Adrenal gland (tissue), 5 donors: Measurements from ENCODE around the gene PLA2G2A.

Experiments
- POLR2A ChIP-seq, 2 donors: fragments of 450-650 bp; IDR thresholded peaks; one replicate each; pipeline ENCODE4 v1.6.1; 2017; ENCODE audit warnings: antibody characterized with exemption in 2 of 2, mild to moderate bottlenecking in 2 of 2, moderate library complexity in 1 of 2
- TF ChIP-seq, protein P1 (sequence below), 6 experiments: fragments of 450-650 bp in 4 of 6; fragments of 200-600 bp in 2 of 6; sonication (generic) in 1 of 6; IDR thresholded peaks; 1 replicate in 5 of 6; 2 replicates in 1 of 6; pipeline versions ENCODE4 v1.5.1 to v1.8.0; 2016 to 2021; ENCODE audit warnings: antibody characterized with exemption in 6 of 6, mild to moderate bottlenecking in 2 of 6, moderate library complexity in 1 of 6
- donor health status: DM: no; HTN: no; CAD: no.

DNA sequence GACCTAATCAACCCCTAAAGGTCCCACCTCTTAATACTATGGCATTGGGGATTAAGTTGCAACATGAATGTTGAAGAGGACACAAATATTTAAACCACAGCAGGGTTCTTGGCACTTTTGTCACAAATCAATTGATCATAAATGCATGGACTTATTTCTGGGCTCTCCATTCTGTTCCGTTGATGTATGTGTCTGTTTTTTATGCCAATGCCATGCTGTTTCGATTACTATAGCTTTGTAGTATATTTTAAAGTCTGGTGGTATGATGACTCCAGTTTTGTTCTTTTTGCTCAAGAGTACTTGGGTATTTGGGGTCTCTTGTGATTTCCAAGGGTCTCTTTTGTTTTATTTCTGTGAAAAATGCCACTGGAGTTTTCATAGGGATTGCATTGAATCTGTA is 34.7 kb upstream of the PLA2G2A start:
- TF ChIP-seq, protein P1, sequence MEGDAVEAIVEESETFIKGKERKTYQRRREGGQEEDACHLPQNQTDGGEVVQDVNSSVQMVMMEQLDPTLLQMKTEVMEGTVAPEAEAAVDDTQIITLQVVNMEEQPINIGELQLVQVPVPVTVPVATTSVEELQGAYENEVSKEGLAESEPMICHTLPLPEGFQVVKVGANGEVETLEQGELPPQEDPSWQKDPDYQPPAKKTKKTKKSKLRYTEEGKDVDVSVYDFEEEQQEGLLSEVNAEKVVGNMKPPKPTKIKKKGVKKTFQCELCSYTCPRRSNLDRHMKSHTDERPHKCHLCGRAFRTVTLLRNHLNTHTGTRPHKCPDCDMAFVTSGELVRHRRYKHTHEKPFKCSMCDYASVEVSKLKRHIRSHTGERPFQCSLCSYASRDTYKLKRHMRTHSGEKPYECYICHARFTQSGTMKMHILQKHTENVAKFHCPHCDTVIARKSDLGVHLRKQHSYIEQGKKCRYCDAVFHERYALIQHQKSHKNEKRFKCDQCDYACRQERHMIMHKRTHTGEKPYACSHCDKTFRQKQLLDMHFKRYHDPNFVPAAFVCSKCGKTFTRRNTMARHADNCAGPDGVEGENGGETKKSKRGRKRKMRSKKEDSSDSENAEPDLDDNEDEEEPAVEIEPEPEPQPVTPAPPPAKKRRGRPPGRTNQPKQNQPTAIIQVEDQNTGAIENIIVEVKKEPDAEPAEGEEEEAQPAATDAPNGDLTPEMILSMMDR (IDR thresholded peaks at IDR 0.05) = no peak
- TF ChIP-seq POLR2A (IDR thresholded peaks at IDR 0.05) = no peak
